CD4-positive, alpha-beta T cell treated with Interleukin-4 for 1 hour (primary cell): ENCODE results near the gene POF1B.

Experiments
- DNase-seq, 2 donors: peaks; one replicate each; pipeline ENCODE4 v3.0.0-alpha.2; 2020 to 2022

Gene POF1B

GRCh38 chrX:85243155-85243554 lies 136.3 kb downstream of the POF1B start:
- DNase-seq: no peak
